ENCODE measurements around the gene RYR3.

The RYR3 gene

DNA sequence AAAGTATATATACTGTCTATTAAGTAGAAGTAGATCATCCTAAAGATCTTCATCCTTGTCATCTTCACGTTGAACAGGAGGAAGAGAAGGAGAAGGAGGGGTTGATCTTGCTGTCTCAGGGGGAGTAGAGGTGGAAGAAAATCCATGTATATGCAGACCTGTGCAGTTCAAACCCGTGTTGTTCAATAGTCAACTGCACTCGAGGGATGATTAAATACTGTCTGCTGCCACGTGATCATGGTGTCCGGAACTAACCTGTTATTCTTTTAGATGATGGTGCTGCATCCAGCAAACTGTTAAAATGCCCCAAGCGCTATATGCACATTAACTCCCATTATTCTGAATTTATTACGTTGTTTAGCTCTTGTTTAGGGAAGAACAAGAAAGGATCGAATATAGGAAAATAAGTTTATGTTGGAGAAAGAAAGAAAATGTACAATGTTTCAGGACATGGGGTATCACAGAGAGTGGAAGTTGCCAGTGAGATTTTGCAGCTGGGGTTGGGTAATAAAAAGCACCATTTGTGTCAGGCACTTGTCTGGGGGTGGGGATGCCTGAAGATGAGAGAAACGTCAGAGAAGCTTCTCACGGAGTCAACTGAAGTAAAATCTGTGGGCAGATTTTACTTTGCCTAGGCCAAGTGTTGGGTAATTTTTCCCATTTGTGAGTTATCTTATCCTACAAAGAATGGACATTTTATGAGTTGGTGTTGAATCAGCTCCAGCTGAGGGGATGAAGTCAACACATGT lies 229.2 kb downstream of the RYR3 start:
- no peak overlapping the region for H3K27ac ChIP-seq (ENCODE audit: low read length)
- no peaks in the 10 kb centered on the region for H3K36me3 ChIP-seq (replicated peaks; ENCODE audit: low read depth, low read length)
- H3K9me3 ChIP-seq (ENCODE audit: insufficient read depth, low read length): no peaks in the 10 kb centered on the region
- no peak overlapping the region for H3K9ac ChIP-seq (ENCODE audit: low read length)
- H4K20me1 ChIP-seq (ENCODE audit: insufficient read depth, low read length): no peaks in the 10 kb centered on the region
- no peak overlapping the region for H3K4me3 ChIP-seq (ENCODE audit: low read length)
- H2AFZ ChIP-seq (ENCODE audit: low read depth, low read length): no peak overlapping the region
- H3K4me2 ChIP-seq (ENCODE audit: low read length): no peak overlapping the region
- TF ChIP-seq, protein P1, sequence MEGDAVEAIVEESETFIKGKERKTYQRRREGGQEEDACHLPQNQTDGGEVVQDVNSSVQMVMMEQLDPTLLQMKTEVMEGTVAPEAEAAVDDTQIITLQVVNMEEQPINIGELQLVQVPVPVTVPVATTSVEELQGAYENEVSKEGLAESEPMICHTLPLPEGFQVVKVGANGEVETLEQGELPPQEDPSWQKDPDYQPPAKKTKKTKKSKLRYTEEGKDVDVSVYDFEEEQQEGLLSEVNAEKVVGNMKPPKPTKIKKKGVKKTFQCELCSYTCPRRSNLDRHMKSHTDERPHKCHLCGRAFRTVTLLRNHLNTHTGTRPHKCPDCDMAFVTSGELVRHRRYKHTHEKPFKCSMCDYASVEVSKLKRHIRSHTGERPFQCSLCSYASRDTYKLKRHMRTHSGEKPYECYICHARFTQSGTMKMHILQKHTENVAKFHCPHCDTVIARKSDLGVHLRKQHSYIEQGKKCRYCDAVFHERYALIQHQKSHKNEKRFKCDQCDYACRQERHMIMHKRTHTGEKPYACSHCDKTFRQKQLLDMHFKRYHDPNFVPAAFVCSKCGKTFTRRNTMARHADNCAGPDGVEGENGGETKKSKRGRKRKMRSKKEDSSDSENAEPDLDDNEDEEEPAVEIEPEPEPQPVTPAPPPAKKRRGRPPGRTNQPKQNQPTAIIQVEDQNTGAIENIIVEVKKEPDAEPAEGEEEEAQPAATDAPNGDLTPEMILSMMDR (IDR thresholded peaks at IDR 0.05; ENCODE audit: low read depth, low read length): no peak
- TF ChIP-seq EZH2phosphoT487 (IDR thresholded peaks at IDR 0.05; ENCODE audit: low read depth): no peak
- H3K4me1 ChIP-seq (ENCODE audit: low read length): peaks cover 6% of the 10 kb centered on the region
- H3K79me2 ChIP-seq (ENCODE audit: low read length): no peaks in the 10 kb centered on the region
- peaks cover 61% of the 10 kb centered on the region for H3K27me3 ChIP-seq (ENCODE audit: low read depth, low read length)

DNA sequence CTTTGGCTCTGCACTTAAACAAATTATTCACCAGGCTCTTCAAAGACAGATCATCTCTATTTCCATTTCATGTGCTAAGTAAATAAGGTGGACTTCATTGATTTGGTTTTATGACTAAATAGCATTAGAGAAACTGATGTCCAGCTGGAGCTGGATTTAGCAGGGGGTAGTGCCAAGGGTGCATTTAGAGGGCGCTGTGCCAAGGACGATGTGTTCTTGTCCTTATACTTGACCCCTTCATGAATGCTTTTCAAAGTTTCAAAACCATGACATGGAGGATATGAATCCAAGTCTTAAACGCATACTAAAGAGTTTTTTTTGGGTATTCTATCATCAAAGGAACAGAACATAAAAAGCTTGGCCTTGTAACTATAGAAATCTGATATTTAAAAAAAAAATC lies 233.2 kb downstream of the RYR3 start:
- Histone ChIP-seq H2AFZ (ENCODE audit: low read depth, low read length) (no peak overlapping the region), H4K20me1 (ENCODE audit: insufficient read depth, low read length) (no peaks in the 10 kb centered on the region), H3K9ac (ENCODE audit: low read length) (no peak overlapping the region), H3K4me3 (ENCODE audit: low read length) (no peak overlapping the region), H3K4me2 (ENCODE audit: low read length) (no peak overlapping the region), H3K9me3 (ENCODE audit: insufficient read depth, low read length) (no peaks in the 10 kb centered on the region), H3K79me2 (ENCODE audit: low read length) (no peaks in the 10 kb centered on the region), H3K4me1 (ENCODE audit: low read length) (no peaks in the 10 kb centered on the region), H3K27ac (ENCODE audit: low read length) (no peak overlapping the region), H3K36me3 (replicated peaks; ENCODE audit: low read depth, low read length) (no peaks in the 10 kb centered on the region), H3K27me3 (ENCODE audit: low read depth, low read length) (peaks cover 42% of the 10 kb centered on the region)
- TF ChIP-seq, protein P1 (IDR thresholded peaks at IDR 0.05; ENCODE audit: low read depth, low read length): no peak
- TF ChIP-seq EZH2phosphoT487 (IDR thresholded peaks at IDR 0.05; ENCODE audit: low read depth): no peak

DNA sequence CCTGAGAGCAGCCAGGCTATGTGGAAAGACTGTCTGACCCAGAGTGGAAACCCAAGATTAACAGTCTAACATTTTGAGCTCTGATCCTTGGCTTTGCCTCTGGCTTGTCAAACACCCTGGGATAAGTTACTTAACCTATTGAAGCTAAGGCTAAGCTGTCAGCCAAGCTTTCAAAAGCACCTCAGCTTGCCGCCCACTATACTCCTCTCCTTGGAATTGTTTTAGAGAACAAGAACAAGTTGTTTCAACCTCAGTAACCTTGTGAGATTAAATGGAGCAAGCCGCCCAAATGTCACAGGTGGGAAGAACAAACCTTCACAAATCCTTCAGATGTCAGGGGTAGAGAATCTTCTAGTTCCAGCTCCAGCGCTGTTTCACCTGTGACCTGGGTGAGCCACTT lies 235.1 kb downstream of the RYR3 start:
- H3K4me1 ChIP-seq (ENCODE audit: low read length): no peaks in the 10 kb centered on the region
- no peak overlapping the region for H3K4me3 ChIP-seq (ENCODE audit: low read length)
- H3K79me2 ChIP-seq (ENCODE audit: low read length): no peaks in the 10 kb centered on the region
- H3K36me3 ChIP-seq (replicated peaks; ENCODE audit: low read depth, low read length): no peaks in the 10 kb centered on the region
- no peak for TF ChIP-seq EZH2phosphoT487 (IDR thresholded peaks at IDR 0.05; ENCODE audit: low read depth)
- TF ChIP-seq, protein P1 (IDR thresholded peaks at IDR 0.05; ENCODE audit: low read depth, low read length): no peak
- no peak overlapping the region for H3K27ac ChIP-seq (ENCODE audit: low read length)
- no peaks in the 10 kb centered on the region for H4K20me1 ChIP-seq (ENCODE audit: insufficient read depth, low read length)
- no peak overlapping the region for H2AFZ ChIP-seq (ENCODE audit: low read depth, low read length)
- H3K9ac ChIP-seq (ENCODE audit: low read length): no peak overlapping the region
- peaks cover 35% of the 10 kb centered on the region for H3K27me3 ChIP-seq (ENCODE audit: low read depth, low read length)
- no peak overlapping the region for H3K4me2 ChIP-seq (ENCODE audit: low read length)
- no peaks in the 10 kb centered on the region for H3K9me3 ChIP-seq (ENCODE audit: insufficient read depth, low read length)

DNA sequence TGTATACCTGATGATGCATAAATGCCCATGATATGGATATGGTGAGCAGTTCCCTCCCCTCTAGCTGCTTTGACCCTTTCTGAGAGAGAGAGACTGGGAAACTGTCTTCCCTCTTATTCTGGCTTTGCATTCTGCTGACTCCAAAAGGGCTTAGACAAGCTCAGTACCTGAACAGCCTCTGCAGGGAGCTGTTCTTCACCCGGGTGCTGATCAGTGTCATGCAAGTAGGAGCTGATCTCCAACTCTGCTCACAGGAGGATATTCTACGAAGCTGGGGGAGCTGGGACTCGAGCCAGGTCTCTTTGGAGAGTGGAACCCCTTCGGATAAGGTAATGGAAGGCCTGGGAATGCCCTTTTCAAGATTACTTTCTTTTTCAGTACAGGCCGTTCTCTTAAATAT lies 237.1 kb downstream of the RYR3 start:
- H2AFZ ChIP-seq (ENCODE audit: low read depth, low read length): no peak overlapping the region
- H3K4me2 ChIP-seq (ENCODE audit: low read length): no peak overlapping the region
- H3K27me3 ChIP-seq (ENCODE audit: low read depth, low read length): peaks cover 21% of the 10 kb centered on the region
- no peaks in the 10 kb centered on the region for H4K20me1 ChIP-seq (ENCODE audit: insufficient read depth, low read length)
- H3K9ac ChIP-seq (ENCODE audit: low read length): no peak overlapping the region
- no peak for TF ChIP-seq EZH2phosphoT487 (IDR thresholded peaks at IDR 0.05; ENCODE audit: low read depth)
- TF ChIP-seq, protein P1 (IDR thresholded peaks at IDR 0.05; ENCODE audit: low read depth, low read length): no peak
- H3K36me3 ChIP-seq (replicated peaks; ENCODE audit: low read depth, low read length): no peaks in the 10 kb centered on the region
- no peaks in the 10 kb centered on the region for H3K9me3 ChIP-seq (ENCODE audit: insufficient read depth, low read length)
- H3K4me3 ChIP-seq (ENCODE audit: low read length): no peak overlapping the region
- H3K27ac ChIP-seq (ENCODE audit: low read length): no peak overlapping the region
- no peaks in the 10 kb centered on the region for H3K4me1 ChIP-seq (ENCODE audit: low read length)
- no peaks in the 10 kb centered on the region for H3K79me2 ChIP-seq (ENCODE audit: low read length)

Data from OCI-LY3 (cell line).